HepG2 (cell line): ENCODE results near the gene EDAR. TPM values are rescaled to one million over a fixed set of nuclear protein-coding genes. Genes with fewer than 3 reads are reported as not detected.

Experiments used
- ARID2 ChIP-seq: sonication (generic); formaldehyde crosslinking; IDR thresholded peaks from 2 replicates; pipeline ENCODE4 v1.8.1; 2022; ENCODE audit warnings: mild to moderate bottlenecking, missing genetic modification reagents, borderline replicate concordance
- ARID5B ChIP-seq: IDR thresholded peaks from 2 replicates; pipeline ENCODE4 v1.4.0; 2020; ENCODE audit warnings: mild to moderate bottlenecking, missing genetic modification reagents
- CEBPG ChIP-seq: IDR thresholded peaks from 2 replicates; pipeline ENCODE4 v1.6.1; 2016
- MAFG ChIP-seq: sonication (generic); formaldehyde crosslinking; IDR thresholded peaks from 2 replicates; pipeline ENCODE4 v1.5.1; 2020; ENCODE audit warnings: mild to moderate bottlenecking, missing genetic modification reagents
- PAXIP1 ChIP-seq: sonication (generic); formaldehyde crosslinking; conservative IDR thresholded peaks from 2 replicates; pipeline ENCODE4 v1.4.0; 2020; ENCODE audit warnings: mild to moderate bottlenecking, missing genetic modification reagents, moderate library complexity
- polyA plus RNA-seq, 8 experiments: library from polyadenylated mRNA; depleted of rRNA in 3 of 8; stranded (reverse) in 7 of 8; unstranded in 1 of 8; fragments of >200 nt; fragmentation: Illumina TruSeq in 4 of 8; extraction: Trizol in 4 of 8; gene quantifications; 2 replicates each; pipeline versions ENCODE4 v1.2.1 to v1.2.3, GENCODE V29; 2011 to 2016; ENCODE audit warnings: low read depth in 4 of 8, missing spikeins in 1 of 8, mixed read lengths in 1 of 8; ENCODE audit not compliant: insufficient read depth in 1 of 8
- total RNA-seq, 5 experiments: library from RNA; depleted of rRNA; stranded (reverse); fragments of >200 nt; fragmentation: Illumina TruSeq; extraction: Trizol; gene quantifications; 2 replicates each; pipeline ENCODE4 v1.2.3, GENCODE V29; 2016; ENCODE audit warnings: low read depth in 1 of 5

Gene EDAR
- total and polyA plus RNA-seq, 2 of the 13 experiments (the other 11 are each of a cell fraction or from before 2014, with no cell fraction given), result not detected

GRCh38 chr2:109029490-109030201, 40.6 kb upstream of the EDAR start (continued):
- TF ChIP-seq PAXIP1 (CRISPR knock-in tag) (no peak), ARID2 (CRISPR knock-in tag) (no peak), MAFG (CRISPR knock-in tag) (no peak), CEBPG (no peak), ARID5B (CRISPR knock-in tag) (no peak)
